ENCODE data around the gene NDEL1. TPM values are rescaled to one million over a fixed set of nuclear protein-coding genes. Genes with fewer than 3 reads are reported as not detected.

Gene NDEL1
- total RNA-seq, 6 experiments from 2014 or later: 22.2 to 34.9 (median 28.4) TPM

DNA sequence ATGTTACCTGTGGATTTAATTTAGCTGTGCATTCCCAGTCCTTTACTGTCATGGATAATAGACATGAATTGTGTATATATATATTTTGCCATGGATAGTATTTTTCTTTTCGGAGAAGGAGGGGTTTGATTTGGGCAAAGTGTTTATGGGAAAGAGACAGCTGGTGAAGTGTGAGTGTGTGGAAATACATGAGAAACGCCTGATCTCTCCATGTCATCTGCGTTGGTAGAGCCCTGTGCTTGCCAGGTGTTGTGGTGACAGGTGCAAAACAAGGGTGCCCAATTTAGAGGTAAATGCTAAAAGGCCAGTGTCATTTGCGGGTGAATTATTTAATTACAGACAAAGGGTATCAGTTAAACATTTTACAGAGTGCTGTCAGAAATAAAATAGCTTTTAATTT is 23.4 kb downstream of the NDEL1 start:
- 83% methylated on average over 4 of the region's 4 CpGs for WGBS (ENCODE audit: insufficient coverage, low coverage, low lambda C conversion rate, missing lambda C conversion rate)
- ATAC-seq: no peak
- H3K27ac ChIP-seq: no peak overlapping the region
- H3K4me3 ChIP-seq: no peak overlapping the region
- no peak for DNase-seq
- no peaks in the 10 kb centered on the region for H3K27me3 ChIP-seq
- H3K9me3 ChIP-seq: no peaks in the 10 kb centered on the region
- intact Hi-C loops (cut with DNase I): no loop called here
- peaks cover 15 to 79% (median 32%) of the 10 kb centered on the region in 4 donors for H3K36me3 ChIP-seq
- TF ChIP-seq POLR2A (IDR thresholded peaks at IDR 0.05): no peak
- TF ChIP-seq, protein P1, sequence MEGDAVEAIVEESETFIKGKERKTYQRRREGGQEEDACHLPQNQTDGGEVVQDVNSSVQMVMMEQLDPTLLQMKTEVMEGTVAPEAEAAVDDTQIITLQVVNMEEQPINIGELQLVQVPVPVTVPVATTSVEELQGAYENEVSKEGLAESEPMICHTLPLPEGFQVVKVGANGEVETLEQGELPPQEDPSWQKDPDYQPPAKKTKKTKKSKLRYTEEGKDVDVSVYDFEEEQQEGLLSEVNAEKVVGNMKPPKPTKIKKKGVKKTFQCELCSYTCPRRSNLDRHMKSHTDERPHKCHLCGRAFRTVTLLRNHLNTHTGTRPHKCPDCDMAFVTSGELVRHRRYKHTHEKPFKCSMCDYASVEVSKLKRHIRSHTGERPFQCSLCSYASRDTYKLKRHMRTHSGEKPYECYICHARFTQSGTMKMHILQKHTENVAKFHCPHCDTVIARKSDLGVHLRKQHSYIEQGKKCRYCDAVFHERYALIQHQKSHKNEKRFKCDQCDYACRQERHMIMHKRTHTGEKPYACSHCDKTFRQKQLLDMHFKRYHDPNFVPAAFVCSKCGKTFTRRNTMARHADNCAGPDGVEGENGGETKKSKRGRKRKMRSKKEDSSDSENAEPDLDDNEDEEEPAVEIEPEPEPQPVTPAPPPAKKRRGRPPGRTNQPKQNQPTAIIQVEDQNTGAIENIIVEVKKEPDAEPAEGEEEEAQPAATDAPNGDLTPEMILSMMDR (IDR thresholded peaks at IDR 0.05): no peak
- no peaks in the 10 kb centered on the region for H3K4me1 ChIP-seq

DNA sequence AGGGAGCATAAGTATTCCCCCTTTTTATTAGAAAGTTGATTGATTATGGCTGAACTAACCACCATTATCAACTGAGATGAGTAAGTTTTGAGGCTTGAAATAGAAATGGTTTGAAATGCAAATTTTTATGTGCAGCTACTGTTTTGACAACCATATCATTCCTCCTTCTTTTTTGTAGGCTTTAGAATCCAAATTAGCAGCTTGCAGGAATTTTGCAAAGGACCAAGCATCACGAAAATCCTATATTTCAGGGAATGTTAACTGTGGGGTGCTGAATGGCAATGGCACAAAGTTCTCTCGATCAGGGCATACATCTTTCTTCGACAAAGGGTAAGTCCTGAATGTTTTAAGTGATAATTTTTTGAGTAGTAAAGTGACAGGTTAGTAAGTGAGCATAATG is 24.1 kb downstream of the NDEL1 start:
- no peak for ATAC-seq
- no peak overlapping the region for H3K4me3 ChIP-seq
- 96% methylated on average over 3 of the region's 3 CpGs for WGBS (ENCODE audit: insufficient coverage, low coverage, low lambda C conversion rate, missing lambda C conversion rate)
- no peak overlapping the region for H3K27ac ChIP-seq
- peaks cover 15 to 75% (median 30%) of the 10 kb centered on the region in 4 donors for H3K36me3 ChIP-seq
- H3K9me3 ChIP-seq: no peaks in the 10 kb centered on the region
- H3K4me1 ChIP-seq: peaks cover 0 to under 1% (median 0%) of the 10 kb centered on the region in 4 donors
- TF ChIP-seq, protein P1 (IDR thresholded peaks at IDR 0.05): no peak
- TF ChIP-seq POLR2A (IDR thresholded peaks at IDR 0.05): no peak
- no peaks in the 10 kb centered on the region for H3K27me3 ChIP-seq
- intact Hi-C loops (cut with DNase I): no loop called here
- DNase-seq: no peak

DNA sequence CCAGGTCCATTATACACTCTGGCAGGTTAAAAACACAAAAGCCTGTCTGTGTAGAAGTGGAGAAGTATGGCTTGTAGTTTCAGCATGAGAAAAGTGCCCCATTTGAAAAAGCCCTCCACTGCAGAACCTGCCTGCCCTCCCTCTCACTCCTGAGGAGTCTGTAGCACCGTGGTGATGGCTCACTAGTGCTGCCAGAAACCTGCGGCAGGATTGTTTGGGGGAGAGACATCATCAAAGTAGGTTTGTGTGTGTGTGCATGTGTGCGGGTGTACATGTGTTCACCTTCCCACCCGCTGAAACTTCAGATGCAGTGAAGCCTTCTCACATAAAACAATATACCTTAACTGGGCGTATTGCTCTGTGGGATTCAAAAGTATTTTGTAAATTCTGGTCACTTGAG is 26.9 kb downstream of the NDEL1 start:
- Histone ChIP-seq H3K27me3 (no peaks in the 10 kb centered on the region), H3K9me3 (no peaks in the 10 kb centered on the region), H3K4me1 (peaks cover 0 to 5% (median 0%) of the 10 kb centered on the region in 4 donors), H3K27ac (no peak overlapping the region), H3K36me3 (peaks cover 9 to 64% (median 29%) of the 10 kb centered on the region in 4 donors), H3K4me3 (no peak overlapping the region)
- no peak for ATAC-seq
- no peak for TF ChIP-seq POLR2A (IDR thresholded peaks at IDR 0.05)
- intact Hi-C loops (cut with DNase I): no loop called here
- WGBS (ENCODE audit: insufficient coverage, low coverage, low lambda C conversion rate, missing lambda C conversion rate): 70% methylated on average over 5 of the region's 5 CpGs
- DNase-seq: no peak

DNA sequence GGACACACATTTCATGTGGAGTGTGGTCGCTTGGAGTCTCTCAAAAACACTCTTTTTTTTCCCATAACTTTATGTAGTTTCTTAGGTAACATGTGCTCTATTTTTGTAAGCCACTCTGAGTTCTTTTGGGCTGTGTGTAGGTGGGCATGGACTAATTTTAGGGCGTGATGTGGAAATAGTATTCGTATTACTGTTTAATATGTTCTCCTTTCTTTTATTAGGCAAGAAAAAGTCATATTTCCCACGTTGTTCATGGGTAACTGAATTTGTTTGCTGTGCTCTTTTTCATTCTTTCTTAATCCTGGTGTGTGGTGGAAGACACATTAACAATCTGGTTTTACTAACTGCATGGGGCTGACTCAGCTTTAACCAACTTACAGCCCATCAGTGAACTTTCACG is 27.4 kb downstream of the NDEL1 start:
- H3K36me3 ChIP-seq: peaks cover 9 to 65% (median 31%) of the 10 kb centered on the region in 4 donors
- H3K4me3 ChIP-seq: no peak overlapping the region
- no peak overlapping the region for H3K27ac ChIP-seq
- no peak for TF ChIP-seq POLR2A (IDR thresholded peaks at IDR 0.05)
- TF ChIP-seq, protein P1 (IDR thresholded peaks at IDR 0.05): no peak
- H3K9me3 ChIP-seq: no peaks in the 10 kb centered on the region
- no peaks in the 10 kb centered on the region for H3K27me3 ChIP-seq
- ATAC-seq (no peak), DNase-seq (no peak)
- peaks cover 0 to 5% (median 0%) of the 10 kb centered on the region in 4 donors for H3K4me1 ChIP-seq
- WGBS (ENCODE audit: insufficient coverage, low coverage, low lambda C conversion rate, missing lambda C conversion rate): 63% methylated on average over 5 of the region's 5 CpGs
- intact Hi-C loops (cut with DNase I): no loop called here

DNA sequence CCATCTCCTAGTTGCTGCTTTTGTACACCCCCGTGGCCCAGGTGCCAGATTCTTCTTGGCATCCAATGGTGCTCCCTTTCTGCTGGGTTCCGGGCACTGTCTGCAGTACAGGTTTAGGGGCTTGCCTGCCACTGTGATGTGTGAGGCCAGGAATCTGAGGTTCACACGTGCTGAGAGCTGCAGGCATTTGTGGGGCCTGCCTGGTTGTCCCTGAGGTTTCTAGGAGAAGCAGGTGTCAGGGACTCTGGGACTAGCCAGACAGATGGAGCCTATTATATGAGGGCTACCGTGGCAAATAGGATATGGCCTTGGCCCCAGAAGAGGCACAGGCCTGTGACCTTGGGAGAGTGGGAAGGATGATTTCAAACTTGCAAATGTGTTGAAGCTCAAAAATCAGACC is 29.3 kb downstream of the NDEL1 start:
- H3K4me1 ChIP-seq: peaks cover 0 to 5% (median 0%) of the 10 kb centered on the region in 4 donors
- ATAC-seq (no peak), DNase-seq (no peak)
- H3K36me3 ChIP-seq: peaks cover 9 to 66% (median 31%) of the 10 kb centered on the region in 4 donors
- no peak overlapping the region for H3K27ac ChIP-seq
- no peaks in the 10 kb centered on the region for H3K27me3 ChIP-seq
- no peak overlapping the region for H3K4me3 ChIP-seq
- 10% methylated on average over 1 of the region's 4 CpGs for WGBS (ENCODE audit: insufficient coverage, low coverage, low lambda C conversion rate, missing lambda C conversion rate)
- intact Hi-C loops (cut with DNase I): no loop called here
- TF ChIP-seq, protein P1 (IDR thresholded peaks at IDR 0.05): no peak
- TF ChIP-seq POLR2A (IDR thresholded peaks at IDR 0.05): no peak
- H3K9me3 ChIP-seq: no peaks in the 10 kb centered on the region

Measured in right lobe of liver (tissue), 6 donors.